ENCODE measurements around the gene CCDC33. TPM values are rescaled to one million over a fixed set of nuclear protein-coding genes. Genes with fewer than 3 reads are reported as not detected.

Gene CCDC33
- total RNA-seq, 1 donor from 2014 or later: 0.51 TPM

DNA sequence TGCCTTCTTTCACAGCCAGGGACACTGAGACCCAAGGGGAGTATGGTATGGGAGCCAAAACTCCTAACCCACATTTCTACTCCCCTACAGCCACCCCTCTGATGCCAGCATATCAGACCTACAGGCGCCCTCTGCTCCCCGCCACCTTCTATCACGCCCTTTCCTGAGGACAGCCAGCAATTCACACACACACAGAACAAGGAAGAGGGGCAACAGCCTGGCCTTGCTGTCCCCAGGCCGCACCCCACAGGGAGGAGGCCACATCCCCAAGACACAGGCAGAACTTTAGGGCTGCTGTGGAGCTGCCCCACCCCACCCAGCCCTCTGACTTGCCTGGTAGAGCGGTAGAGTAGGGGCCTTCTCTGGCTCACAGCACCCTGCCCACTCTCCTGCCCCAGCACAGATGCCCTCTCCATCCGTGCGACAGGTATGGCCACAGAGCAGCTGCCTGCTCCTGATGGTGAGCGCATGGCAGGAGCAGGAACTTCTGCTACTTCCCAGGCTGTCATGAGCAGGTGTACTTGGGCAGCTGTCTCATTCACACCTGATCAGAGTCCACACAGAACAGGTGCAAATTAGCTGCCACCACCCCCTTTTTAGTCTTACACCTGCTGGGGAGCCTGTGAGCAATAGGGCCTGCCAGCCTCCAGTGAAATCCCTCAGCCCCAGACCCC lies 33.4 kb downstream of the CCDC33 start:
- no peak overlapping the region for H3K27ac Mint-ChIP-seq (ENCODE audit: unreplicated experiment)
- peaks cover 15% of the 10 kb centered on the region for H3K27me3 Mint-ChIP-seq (ENCODE audit: unreplicated experiment)
- TF ChIP-seq, protein P1, sequence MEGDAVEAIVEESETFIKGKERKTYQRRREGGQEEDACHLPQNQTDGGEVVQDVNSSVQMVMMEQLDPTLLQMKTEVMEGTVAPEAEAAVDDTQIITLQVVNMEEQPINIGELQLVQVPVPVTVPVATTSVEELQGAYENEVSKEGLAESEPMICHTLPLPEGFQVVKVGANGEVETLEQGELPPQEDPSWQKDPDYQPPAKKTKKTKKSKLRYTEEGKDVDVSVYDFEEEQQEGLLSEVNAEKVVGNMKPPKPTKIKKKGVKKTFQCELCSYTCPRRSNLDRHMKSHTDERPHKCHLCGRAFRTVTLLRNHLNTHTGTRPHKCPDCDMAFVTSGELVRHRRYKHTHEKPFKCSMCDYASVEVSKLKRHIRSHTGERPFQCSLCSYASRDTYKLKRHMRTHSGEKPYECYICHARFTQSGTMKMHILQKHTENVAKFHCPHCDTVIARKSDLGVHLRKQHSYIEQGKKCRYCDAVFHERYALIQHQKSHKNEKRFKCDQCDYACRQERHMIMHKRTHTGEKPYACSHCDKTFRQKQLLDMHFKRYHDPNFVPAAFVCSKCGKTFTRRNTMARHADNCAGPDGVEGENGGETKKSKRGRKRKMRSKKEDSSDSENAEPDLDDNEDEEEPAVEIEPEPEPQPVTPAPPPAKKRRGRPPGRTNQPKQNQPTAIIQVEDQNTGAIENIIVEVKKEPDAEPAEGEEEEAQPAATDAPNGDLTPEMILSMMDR (IDR thresholded peaks at IDR 0.05; ENCODE audit: unreplicated experiment): no peak
- H3K9me3 Mint-ChIP-seq (ENCODE audit: unreplicated experiment): no peaks in the 10 kb centered on the region
- DNase-seq (ENCODE audit: low spot score): no peak
- peaks cover 3% of the 10 kb centered on the region for H3K36me3 Mint-ChIP-seq (ENCODE audit: low read depth, unreplicated experiment)
- no peak overlapping the region for H3K4me3 Mint-ChIP-seq (ENCODE audit: unreplicated experiment)
- H3K4me1 Mint-ChIP-seq (ENCODE audit: unreplicated experiment): peaks cover 4% of the 10 kb centered on the region

DNA sequence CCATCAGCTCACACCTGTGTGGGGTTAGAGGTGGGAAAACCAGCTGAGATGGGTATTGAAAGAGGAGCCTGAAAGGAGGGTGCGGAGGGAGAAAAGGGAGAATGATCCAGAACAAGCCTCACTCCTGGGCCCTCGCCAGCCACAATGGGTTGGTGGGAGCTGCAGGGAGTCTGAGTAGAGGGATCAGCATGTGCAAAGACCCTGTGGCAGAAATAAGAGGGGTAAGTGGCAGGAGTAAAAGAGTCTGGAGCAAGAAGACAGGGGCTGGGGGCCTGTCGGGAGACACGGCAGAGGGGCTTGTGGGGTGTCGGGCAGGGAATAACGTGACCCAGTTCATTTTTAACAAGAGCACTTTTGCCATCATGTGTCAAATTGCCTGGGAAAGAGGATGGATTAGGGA lies 34.0 kb downstream of the CCDC33 start:
- peak overlapping the region; percentile 56 for H3K4me3 Mint-ChIP-seq (ENCODE audit: unreplicated experiment)
- TF ChIP-seq, protein P1 (IDR thresholded peaks at IDR 0.05; ENCODE audit: unreplicated experiment): no peak
- no peak overlapping the region for H3K27ac Mint-ChIP-seq (ENCODE audit: unreplicated experiment)
- H3K36me3 Mint-ChIP-seq (ENCODE audit: low read depth, unreplicated experiment): peaks cover 2% of the 10 kb centered on the region
- peaks cover 14% of the 10 kb centered on the region for H3K27me3 Mint-ChIP-seq (ENCODE audit: unreplicated experiment)
- H3K4me1 Mint-ChIP-seq (ENCODE audit: unreplicated experiment): peaks cover 4% of the 10 kb centered on the region
- no peak for DNase-seq (ENCODE audit: low spot score)
- no peaks in the 10 kb centered on the region for H3K9me3 Mint-ChIP-seq (ENCODE audit: unreplicated experiment)

DNA sequence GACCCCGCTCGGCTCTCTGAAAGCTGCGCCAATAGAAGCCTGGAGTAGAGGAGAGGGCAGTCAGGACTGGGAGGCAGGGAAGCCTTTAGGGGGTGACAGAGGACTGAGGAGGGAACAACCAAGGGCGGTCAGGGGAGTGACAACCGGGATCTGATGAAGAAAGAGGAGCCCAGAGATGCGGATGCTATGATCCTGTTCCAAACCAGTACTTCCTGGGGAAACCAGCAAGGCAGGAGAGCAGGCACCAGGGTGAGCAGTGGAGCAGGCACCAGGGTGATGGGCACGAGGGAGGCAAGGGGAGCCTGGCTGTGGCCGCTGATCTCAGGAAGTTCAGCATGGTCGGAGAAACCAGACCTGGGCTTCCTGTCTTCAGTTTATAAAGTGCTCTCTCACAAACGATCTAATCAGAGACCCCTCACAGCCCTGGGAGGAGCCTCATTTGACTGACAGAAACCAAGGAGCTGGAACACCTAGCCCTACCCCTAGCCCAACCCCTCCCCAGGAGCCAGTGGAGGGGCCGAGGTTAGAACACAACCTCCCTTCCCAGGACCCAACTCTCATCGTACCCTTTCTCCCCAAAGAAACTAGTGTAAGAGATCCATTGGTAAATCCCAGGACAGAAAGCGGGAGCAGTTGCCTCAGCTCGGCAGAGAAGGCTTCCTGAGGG lies 34.9 kb downstream of the CCDC33 start:
- no peak for DNase-seq (ENCODE audit: low spot score)
- TF ChIP-seq, protein P1 (IDR thresholded peaks at IDR 0.05; ENCODE audit: unreplicated experiment): no peak
- Mint-ChIP-seq H3K36me3 (ENCODE audit: low read depth, unreplicated experiment) (no peaks in the 10 kb centered on the region), H3K27me3 (ENCODE audit: unreplicated experiment) (peaks cover 16% of the 10 kb centered on the region), H3K4me1 (ENCODE audit: unreplicated experiment) (peaks cover 4% of the 10 kb centered on the region), H3K4me3 (ENCODE audit: unreplicated experiment) (no peak overlapping the region), H3K9me3 (ENCODE audit: unreplicated experiment) (no peaks in the 10 kb centered on the region), H3K27ac (ENCODE audit: unreplicated experiment) (no peak overlapping the region)

DNA sequence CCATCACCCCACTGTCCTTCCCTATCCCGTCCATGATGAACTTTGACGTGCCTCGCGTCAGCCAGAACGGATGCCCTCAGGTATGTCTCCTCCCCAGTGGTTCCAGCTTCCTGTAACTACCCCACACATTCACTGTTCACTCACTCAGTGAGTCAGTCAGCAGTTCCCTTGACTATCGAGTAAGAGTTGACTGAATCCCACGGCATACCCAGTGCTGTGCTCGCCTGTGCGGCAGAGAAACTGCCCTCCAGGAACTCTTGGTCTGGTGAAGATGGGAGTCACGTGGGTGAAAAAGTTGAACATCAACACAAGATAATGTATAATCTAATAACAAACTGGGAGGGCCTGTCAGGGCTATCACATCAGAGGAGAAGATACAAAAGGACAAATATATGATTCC lies 36.7 kb downstream of the CCDC33 start:
- no peak for DNase-seq (ENCODE audit: low spot score)
- H3K27me3 Mint-ChIP-seq (ENCODE audit: unreplicated experiment): peaks cover 15% of the 10 kb centered on the region
- H3K4me3 Mint-ChIP-seq (ENCODE audit: unreplicated experiment): no peak overlapping the region
- no peak overlapping the region for H3K27ac Mint-ChIP-seq (ENCODE audit: unreplicated experiment)
- no peaks in the 10 kb centered on the region for H3K36me3 Mint-ChIP-seq (ENCODE audit: low read depth, unreplicated experiment)
- TF ChIP-seq, protein P1 (IDR thresholded peaks at IDR 0.05; ENCODE audit: unreplicated experiment): no peak
- H3K4me1 Mint-ChIP-seq (ENCODE audit: unreplicated experiment): peaks cover 4% of the 10 kb centered on the region
- H3K9me3 Mint-ChIP-seq (ENCODE audit: unreplicated experiment): no peaks in the 10 kb centered on the region

DNA sequence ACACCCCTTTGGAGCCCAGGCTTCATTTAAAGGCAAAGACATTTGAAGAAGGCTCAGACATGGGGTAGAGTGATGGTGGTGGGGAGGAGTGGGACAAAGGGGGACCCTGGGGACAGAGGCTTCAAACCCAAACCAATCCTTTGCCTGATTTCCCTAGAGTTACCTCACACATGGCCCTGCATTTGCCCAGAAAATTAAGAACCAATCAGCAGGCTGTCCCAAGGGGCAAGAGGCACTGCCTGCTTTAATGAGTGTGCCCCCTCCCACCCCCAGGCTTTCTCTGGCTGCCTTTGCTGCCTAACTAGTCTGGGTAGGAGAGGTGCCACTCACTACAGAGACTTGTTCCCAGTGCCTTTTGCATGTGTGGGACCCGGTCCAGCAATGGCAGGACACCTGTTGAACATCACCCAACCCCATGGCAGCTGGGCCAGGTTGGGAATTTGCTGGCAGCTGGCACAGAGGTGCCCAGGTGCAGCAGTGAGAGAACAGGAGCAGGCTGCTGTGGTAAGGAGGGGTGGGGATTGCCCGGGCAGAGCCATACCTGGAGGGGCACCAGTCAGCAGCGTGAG lies 38.4 kb downstream of the CCDC33 start:
- Mint-ChIP-seq H3K9me3 (ENCODE audit: unreplicated experiment) (no peaks in the 10 kb centered on the region), H3K4me1 (ENCODE audit: unreplicated experiment) (peaks cover 4% of the 10 kb centered on the region), H3K4me3 (ENCODE audit: unreplicated experiment) (no peak overlapping the region), H3K27ac (ENCODE audit: unreplicated experiment) (no peak overlapping the region), H3K36me3 (ENCODE audit: low read depth, unreplicated experiment) (no peaks in the 10 kb centered on the region), H3K27me3 (ENCODE audit: unreplicated experiment) (peaks cover 9% of the 10 kb centered on the region)
- no peak for DNase-seq (ENCODE audit: low spot score)
- TF ChIP-seq, protein P1 (IDR thresholded peaks at IDR 0.05; ENCODE audit: unreplicated experiment): no peak
